PC-3 (cell line): Measurements from ENCODE around the gene FBXO38. TPM values are rescaled to one million over a fixed set of nuclear protein-coding genes. Genes with fewer than 3 reads are reported as not detected.

Source experiments
- ATAC-seq: fragments of 200-7000 bp; cut with Tn5 transposase; 2 replicates; pipeline ENCODE4 v1.9.1; 2020; ENCODE audit warnings: mild to moderate bottlenecking, moderate library complexity
- BruUV-seq: library from RNA; stranded (reverse); fragments of 400-500 nt; replicated peaks from 2 replicates; lab custom pipeline; 2021; lab: Mats Ljungman, UMichigan
- CTCF ChIA-PET: fragments of 300-600 bp; sonication (Branson Sonifier 250); formaldehyde crosslinking; loops from one replicate; lab custom pipeline; 2022; ENCODE audit warnings: antibody characterized with exemption; lab: Charles Lee
- POLR2A ChIA-PET: fragments of 300-600 bp; sonication (Branson Sonifier 250); formaldehyde crosslinking; loops from one replicate; lab custom pipeline; 2022; ENCODE audit warnings: antibody characterized with exemption; ENCODE audit not compliant: unreplicated experiment; lab: Charles Lee
- DNase-seq: peaks from one replicate; pipeline ENCODE4 v3.0.0-alpha.2; 2015
- H2AFZ ChIP-seq: fragments of 300-600 bp; sonication (generic); 2 replicates; pipeline ENCODE4 v1.6.0; 2016; ENCODE audit warnings: antibody characterized with exemption, low read length
- H3F3A ChIP-seq: fragments of 300-600 bp; sonication (generic); one replicate; pipeline ENCODE4 v1.6.0; 2017; ENCODE audit warnings: antibody characterized with exemption, low read length, control low read depth, mild to moderate bottlenecking; ENCODE audit not compliant: unreplicated experiment
- H3K27ac ChIP-seq: fragments of 300-600 bp; sonication (generic); 2 replicates; pipeline ENCODE4 v1.5.1; 2016; ENCODE audit warnings: mild to moderate bottlenecking, low read length
- H3K27me3 ChIP-seq: fragments of 300-600 bp; sonication (generic); 2 replicates; pipeline ENCODE4 v1.6.1; 2016; ENCODE audit warnings: low read length, mixed read lengths
- H3K36me3 ChIP-seq: fragments of 300-600 bp; sonication (generic); 2 replicates; pipeline ENCODE4 v1.6.1; 2016; ENCODE audit warnings: low read depth, mixed run types, low read length, mixed read lengths
- H3K4me1 ChIP-seq: fragments of 300-600 bp; sonication (generic); 2 replicates; pipeline ENCODE4 v1.5.1; 2016; ENCODE audit warnings: low read length; ENCODE audit not compliant: insufficient read depth
- H3K4me2 ChIP-seq: fragments of 300-600 bp; sonication (generic); 2 replicates; pipeline ENCODE4 v1.6.0; 2016; ENCODE audit warnings: low read length
- H3K4me3 ChIP-seq: fragments of 300-600 bp; sonication (generic); 2 replicates; pipeline ENCODE4 v1.5.1; 2016; ENCODE audit warnings: mild to moderate bottlenecking, low read length, mixed read lengths
- H3K79me2 ChIP-seq: fragments of 300-600 bp; sonication (generic); 2 replicates; pipeline ENCODE4 v1.6.1; 2017; ENCODE audit warnings: low read length, mixed read lengths
- H3K9ac ChIP-seq: fragments of 300-600 bp; sonication (generic); 2 replicates; pipeline ENCODE4 v1.6.0; 2016; ENCODE audit warnings: mild to moderate bottlenecking, low read length
- H3K9me2 ChIP-seq: fragments of 300-600 bp; sonication (generic); replicated peaks from 2 replicates; pipeline ENCODE4 v1.6.1; 2016; ENCODE audit warnings: mixed run types, low read length, mixed read lengths
- H3K9me3 ChIP-seq: fragments of 300-600 bp; sonication (generic); 2 replicates; pipeline ENCODE4 v1.6.1; 2016; ENCODE audit warnings: low read length, mixed read lengths
- H4K20me1 ChIP-seq: fragments of 300-600 bp; sonication (generic); 2 replicates; pipeline ENCODE4 v1.6.1; 2016; ENCODE audit warnings: low read length, mixed read lengths
- CTCF ChIP-seq: fragments of 300-600 bp; sonication (generic); conservative IDR thresholded peaks from 2 replicates; pipeline ENCODE4 v1.5.1; 2017; ENCODE audit warnings: antibody characterized with exemption, low read depth, mild to moderate bottlenecking, low read length
- EZH2 ChIP-seq: fragments of 300-600 bp; sonication (generic); IDR thresholded peaks from one replicate; pipeline ENCODE4 v1.6.1; 2017; ENCODE audit warnings: antibody characterized with exemption, mild to moderate bottlenecking, low read length; ENCODE audit not compliant: unreplicated experiment
- EZH2phosphoT487 ChIP-seq: fragments of 300-600 bp; sonication (generic); IDR thresholded peaks from 2 replicates; pipeline ENCODE4 v1.6.1; 2018; ENCODE audit warnings: mild to moderate bottlenecking, antibody characterized with exemption, low read length, borderline replicate concordance
- intact Hi-C: fragments of 100-400 bp; cut with micrococcal nuclease; formaldehyde crosslinking; loops from 2 replicates; pipeline ENCODE4 v1.9.0; 2023
- total RNA-seq: library from RNA; depleted of rRNA; stranded (reverse); fragments of >200 nt; gene quantifications from 2 replicates; pipeline ENCODE4 v1.2.3, GENCODE V29; 2014

Gene FBXO38
- total RNA-seq, 1 experiment from 2014 or later, result 42.7 TPM

- no peak overlapping the region for H3K4me2 ChIP-seq
- no peaks in the 10 kb centered on the region for H3K9me3 ChIP-seq
- no peaks in the 10 kb centered on the region for H3K9me2 ChIP-seq
- CTCF ChIA-PET, result no interaction called here
- DNase-seq, result no peak
- POLR2A ChIA-PET, result no interaction called here
- no peaks in the 10 kb centered on the region for H4K20me1 ChIP-seq
- H3K9ac ChIP-seq, result no peak overlapping the region
- no peak overlapping the region for H3K27ac ChIP-seq
- ATAC-seq, result no peak
- H3K79me2 ChIP-seq, result no peaks in the 10 kb centered on the region
- H3K36me3 ChIP-seq, result peaks cover 56% of the 10 kb centered on the region
- H2AFZ ChIP-seq, result no peak overlapping the region
- H3F3A ChIP-seq, result peaks cover 4% of the 10 kb centered on the region
- intact Hi-C loops, result no loop called here
- H3K27me3 ChIP-seq, result no peaks in the 10 kb centered on the region
- no peaks in the 10 kb centered on the region for H3K4me1 ChIP-seq
- BruUV-seq, result no TSS peak
- no peak overlapping the region for H3K4me3 ChIP-seq
- no peak for TF ChIP-seq EZH2
- no peak for TF ChIP-seq CTCF
- no peak for TF ChIP-seq EZH2phosphoT487
Observed at GRCh38 chr5:148427370-148428042, 43.7 kb downstream of the FBXO38 start.

- ChIA-PET POLR2A (interaction anchor here (0.6 kb wide), 1 partner anchor 23 kb away, joined by 6 read pairs; no protein-coding TSS in a partner anchor), CTCF (no interaction called here)
- Histone ChIP-seq H3K36me3 (peaks cover 49% of the 10 kb centered on the region), H3K27me3 (no peaks in the 10 kb centered on the region), H3K9me3 (no peaks in the 10 kb centered on the region), H3K4me1 (no peaks in the 10 kb centered on the region), H4K20me1 (no peaks in the 10 kb centered on the region), H3K9ac (no peak overlapping the region), H3K9me2 (no peaks in the 10 kb centered on the region), H3K4me3 (no peak overlapping the region), H3K4me2 (no peak overlapping the region), H3K27ac (no peak overlapping the region), H3K79me2 (no peaks in the 10 kb centered on the region), H2AFZ (no peak overlapping the region), H3F3A (peaks cover 4% of the 10 kb centered on the region)
- BruUV-seq, result no TSS peak
- intact Hi-C loops, result no loop called here
- DNase-seq (no peak), ATAC-seq (no peak)
- no peak for TF ChIP-seq EZH2phosphoT487
- TF ChIP-seq CTCF, result no peak
- TF ChIP-seq EZH2, result no peak
Observed at GRCh38 chr5:148428848-148429247, 45.1 kb downstream of the FBXO38 start.

GRCh38 chr5:148433826-148434225 lies 50.1 kb downstream of the FBXO38 start:
- BruUV-seq, result no TSS peak
- H2AFZ ChIP-seq, result no peak overlapping the region
- H4K20me1 ChIP-seq, result no peaks in the 10 kb centered on the region
- H3K9ac ChIP-seq, result no peak overlapping the region
- H3K27me3 ChIP-seq, result no peaks in the 10 kb centered on the region
- ATAC-seq (no peak), DNase-seq (no peak)
- H3K9me3 ChIP-seq, result no peaks in the 10 kb centered on the region
- H3K27ac ChIP-seq, result no peak overlapping the region
- CTCF ChIA-PET, result interaction anchor here (0.5 kb wide), 1 partner anchor 263 kb away, joined by 3 read pairs; no protein-coding TSS in a partner anchor
- no peaks in the 10 kb centered on the region for H3K79me2 ChIP-seq
- H3K36me3 ChIP-seq, result peaks cover 9% of the 10 kb centered on the region; the same call in 1 of the 2 replicates
- peaks cover 4% of the 10 kb centered on the region for H3F3A ChIP-seq
- H3K4me3 ChIP-seq, result no peak overlapping the region
- H3K9me2 ChIP-seq, result no peaks in the 10 kb centered on the region
- POLR2A ChIA-PET, result no interaction called here
- no peak overlapping the region for H3K4me2 ChIP-seq
- intact Hi-C loops, result no loop called here
- H3K4me1 ChIP-seq, result no peaks in the 10 kb centered on the region
- TF ChIP-seq CTCF (no peak), EZH2phosphoT487 (no peak), EZH2 (no peak)
